Tibial artery (tissue), 4 donors: ENCODE results near the gene BMPER.

Experiments
- DNase-seq, 2 donors: peaks; one replicate each; pipeline ENCODE4 v3.0.0-alpha.2; 2019
- H3K27ac ChIP-seq, 2 donors: fragments of 200-600 bp; sonication (generic) in 1 of 2; 1 replicate in 1 of 2; 2 replicates in 1 of 2; pipeline ENCODE4 v1.5.1; 2018 to 2019; ENCODE audit warnings: mild to moderate bottlenecking in 1 of 2
- H3K27me3 ChIP-seq, 2 donors: fragments of 200-600 bp; sonication (generic) in 1 of 2; one replicate each; pipeline versions ENCODE4 v1.5.1 to v1.6.0; 2016 to 2019
- H3K36me3 ChIP-seq, 3 donors: fragments of 200-600 bp; sonication (generic) in 2 of 3; one replicate each; pipeline ENCODE4 v1.5.1; 2016 to 2019; ENCODE audit warnings: mild to moderate bottlenecking in 2 of 3
- H3K4me1 ChIP-seq, 4 donors: fragments of 200-600 bp; sonication (generic) in 2 of 4; 1 replicate in 3 of 4; 2 replicates in 1 of 4; pipeline ENCODE4 v1.5.1; 2016 to 2019
- H3K4me3 ChIP-seq, 2 donors: fragments of 200-600 bp; sonication (generic) in 1 of 2; 1 replicate in 1 of 2; 2 replicates in 1 of 2; pipeline ENCODE4 v1.5.1; 2018 to 2019; ENCODE audit warnings: mild to moderate bottlenecking in 2 of 2
- H3K9me3 ChIP-seq, 3 donors: fragments of 200-600 bp; sonication (generic) in 1 of 3; one replicate each; pipeline ENCODE4 v1.5.1; 2016 to 2019
- intact Hi-C: fragments of 100-400 bp; cut with DNase I; formaldehyde crosslinking; loops from one replicate; pipeline ENCODE4 v1.15.0; 2023; ENCODE audit warnings: low total_unique reads
- TF ChIP-seq, protein P1 (sequence below), 2 experiments: fragments of 200-600 bp in 1 of 2; fragments of 450-650 bp in 1 of 2; IDR thresholded peaks; one replicate each; pipeline ENCODE4 v1.5.1; 2017 to 2019; ENCODE audit warnings: antibody characterized with exemption in 2 of 2, mild to moderate bottlenecking in 1 of 2, moderate library complexity in 1 of 2

The BMPER gene

DNA sequence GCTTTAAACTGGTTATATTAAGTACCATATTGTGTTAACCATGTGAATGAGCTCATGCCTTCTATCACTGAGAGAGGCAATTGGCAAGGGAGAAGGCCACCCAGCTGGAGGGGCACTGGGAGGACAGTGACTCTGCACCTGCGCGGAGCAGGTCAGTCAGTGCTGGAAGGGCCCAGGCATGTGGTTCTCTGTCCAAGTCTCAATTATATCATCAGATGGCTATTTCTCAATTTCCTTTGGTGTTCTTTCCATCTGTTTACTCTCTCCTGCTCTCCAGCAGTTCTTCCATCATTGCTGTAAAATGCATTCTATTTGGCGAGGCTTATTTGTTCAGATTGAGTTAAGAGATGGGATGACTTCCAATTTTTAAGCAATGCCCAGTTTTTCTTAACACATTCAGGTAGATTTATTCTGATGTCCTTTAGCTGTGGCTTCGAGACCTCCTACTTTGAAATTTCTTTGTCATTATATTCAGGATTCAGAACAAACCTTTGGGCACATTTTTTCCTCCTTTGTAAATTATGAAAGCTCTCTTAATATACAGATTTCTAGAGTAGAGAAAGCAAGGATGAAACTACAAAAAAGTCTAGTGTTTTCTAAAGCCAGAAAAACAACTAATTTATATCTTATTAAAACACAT lies 159.3 kb downstream of the BMPER start:
- DNase-seq = no peak
- no peaks in the 10 kb centered on the region for H3K4me1 ChIP-seq
- H3K9me3 ChIP-seq = no peaks in the 10 kb centered on the region
- H3K27me3 ChIP-seq = no peaks in the 10 kb centered on the region
- no peaks in the 10 kb centered on the region for H3K36me3 ChIP-seq
- intact Hi-C loops = no loop called here
- no peak overlapping the region for H3K4me3 ChIP-seq
- H3K27ac ChIP-seq = no peak overlapping the region
- TF ChIP-seq, protein P1, sequence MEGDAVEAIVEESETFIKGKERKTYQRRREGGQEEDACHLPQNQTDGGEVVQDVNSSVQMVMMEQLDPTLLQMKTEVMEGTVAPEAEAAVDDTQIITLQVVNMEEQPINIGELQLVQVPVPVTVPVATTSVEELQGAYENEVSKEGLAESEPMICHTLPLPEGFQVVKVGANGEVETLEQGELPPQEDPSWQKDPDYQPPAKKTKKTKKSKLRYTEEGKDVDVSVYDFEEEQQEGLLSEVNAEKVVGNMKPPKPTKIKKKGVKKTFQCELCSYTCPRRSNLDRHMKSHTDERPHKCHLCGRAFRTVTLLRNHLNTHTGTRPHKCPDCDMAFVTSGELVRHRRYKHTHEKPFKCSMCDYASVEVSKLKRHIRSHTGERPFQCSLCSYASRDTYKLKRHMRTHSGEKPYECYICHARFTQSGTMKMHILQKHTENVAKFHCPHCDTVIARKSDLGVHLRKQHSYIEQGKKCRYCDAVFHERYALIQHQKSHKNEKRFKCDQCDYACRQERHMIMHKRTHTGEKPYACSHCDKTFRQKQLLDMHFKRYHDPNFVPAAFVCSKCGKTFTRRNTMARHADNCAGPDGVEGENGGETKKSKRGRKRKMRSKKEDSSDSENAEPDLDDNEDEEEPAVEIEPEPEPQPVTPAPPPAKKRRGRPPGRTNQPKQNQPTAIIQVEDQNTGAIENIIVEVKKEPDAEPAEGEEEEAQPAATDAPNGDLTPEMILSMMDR (IDR thresholded peaks at IDR 0.05) = no peak

- DNase-seq = no peak
- Histone ChIP-seq H3K27me3 (no peaks in the 10 kb centered on the region), H3K4me3 (no peak overlapping the region), H3K9me3 (no peaks in the 10 kb centered on the region), H3K4me1 (no peaks in the 10 kb centered on the region), H3K36me3 (no peaks in the 10 kb centered on the region), H3K27ac (no peak overlapping the region)
- intact Hi-C loops = no loop called here
- TF ChIP-seq, protein P1 (IDR thresholded peaks at IDR 0.05) = no peak
Observed at GRCh38 chr7:34066411-34066810, 161.1 kb downstream of the BMPER start.

GRCh38 chr7:34067005-34067778 lies 161.9 kb downstream of the BMPER start:
- DNase-seq = no peak
- no peaks in the 10 kb centered on the region for H3K9me3 ChIP-seq
- intact Hi-C loops = no loop called here
- no peaks in the 10 kb centered on the region for H3K36me3 ChIP-seq
- H3K27me3 ChIP-seq = no peaks in the 10 kb centered on the region
- no peak overlapping the region for H3K27ac ChIP-seq
- TF ChIP-seq, protein P1 (IDR thresholded peaks at IDR 0.05) = no peak
- H3K4me1 ChIP-seq = no peaks in the 10 kb centered on the region
- no peak overlapping the region for H3K4me3 ChIP-seq

GRCh38 chr7:34069676-34070075 lies 164.3 kb downstream of the BMPER start:
- Histone ChIP-seq H3K4me1 (no peaks in the 10 kb centered on the region), H3K9me3 (no peaks in the 10 kb centered on the region), H3K27ac (no peak overlapping the region), H3K4me3 (no peak overlapping the region), H3K36me3 (no peaks in the 10 kb centered on the region), H3K27me3 (no peaks in the 10 kb centered on the region)
- TF ChIP-seq, protein P1 (IDR thresholded peaks at IDR 0.05) = no peak
- intact Hi-C loops = no loop called here
- DNase-seq = no peak

DNA sequence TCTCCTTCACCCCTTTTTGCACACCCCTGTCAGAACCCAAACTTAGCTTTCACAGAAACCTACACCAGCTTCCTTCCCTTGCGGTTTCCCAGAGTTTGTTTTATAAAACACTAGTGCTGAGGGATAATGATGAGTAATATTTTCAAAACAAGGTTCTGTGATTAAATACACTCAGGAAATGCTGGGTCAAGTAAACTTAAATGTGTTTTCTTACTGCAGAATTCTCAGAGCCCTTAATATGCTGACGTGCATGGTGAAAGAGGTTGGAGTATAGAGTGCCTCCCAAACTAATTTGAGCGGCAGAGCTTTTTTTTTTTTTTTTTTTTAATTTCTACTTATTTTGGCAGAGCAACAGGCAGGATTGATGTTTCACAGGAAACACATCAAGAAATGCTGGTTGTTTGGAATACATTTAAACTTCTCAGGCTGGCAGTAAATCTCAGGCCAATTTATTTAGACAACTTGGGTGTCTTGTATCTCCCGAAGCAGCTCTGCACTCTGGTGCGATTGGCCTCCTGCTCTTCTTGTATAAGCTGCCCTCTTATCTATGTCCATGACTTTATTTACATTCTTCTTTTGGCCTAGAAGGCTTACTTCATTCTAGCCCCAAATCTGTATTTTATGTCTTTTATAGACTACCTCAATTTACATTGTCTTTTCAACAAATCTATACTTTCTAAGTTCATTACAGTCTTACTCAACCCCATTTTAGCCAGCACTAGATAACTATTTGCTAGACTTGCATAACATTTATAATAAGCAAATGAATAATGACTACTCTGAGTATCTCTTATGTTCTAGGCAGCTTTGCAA lies 165.4 kb downstream of the BMPER start:
- intact Hi-C loops = no loop called here
- Histone ChIP-seq H3K27me3 (no peaks in the 10 kb centered on the region), H3K27ac (no peak overlapping the region), H3K9me3 (no peaks in the 10 kb centered on the region), H3K36me3 (no peaks in the 10 kb centered on the region), H3K4me3 (no peak overlapping the region), H3K4me1 (no peaks in the 10 kb centered on the region)
- DNase-seq = no peak
- TF ChIP-seq, protein P1 (IDR thresholded peaks at IDR 0.05) = no peak
